Parathyroid adenoma (tissue), 2 donors: Measurements from ENCODE around the gene HAPLN3.

Source experiments
- H2AFZ ChIP-seq: fragments of 300-600 bp; sonication (generic); one replicate; pipeline ENCODE4 v1.7.0; 2017; ENCODE audit warnings: antibody characterized with exemption, mild to moderate bottlenecking
- H3K27ac ChIP-seq: fragments of 300-600 bp; sonication (generic); one replicate; pipeline ENCODE4 v1.7.0; 2017
- H3K27me3 ChIP-seq: fragments of 300-600 bp; sonication (generic); one replicate; pipeline ENCODE4 v1.7.0; 2017; ENCODE audit warnings: low read length; ENCODE audit not compliant: control insufficient read depth, insufficient read depth
- H3K36me3 ChIP-seq: fragments of 300-600 bp; sonication (generic); one replicate; pipeline ENCODE4 v1.7.0; 2017; ENCODE audit warnings: low read length; ENCODE audit not compliant: control insufficient read depth, insufficient read depth
- H3K4me1 ChIP-seq: fragments of 300-600 bp; sonication (generic); one replicate; pipeline ENCODE4 v1.7.0; 2017; ENCODE audit warnings: control low read depth
- H3K4me2 ChIP-seq: fragments of 300-600 bp; sonication (generic); one replicate; pipeline ENCODE4 v1.7.0; 2017; ENCODE audit warnings: low read length
- H3K4me3 ChIP-seq: fragments of 300-600 bp; sonication (generic); one replicate; pipeline ENCODE4 v1.7.0; 2017; ENCODE audit warnings: low read depth, low read length
- H3K79me2 ChIP-seq: fragments of 300-600 bp; sonication (generic); one replicate; pipeline ENCODE4 v1.7.0; 2017; ENCODE audit warnings: control low read depth
- H3K9ac ChIP-seq: fragments of 300-600 bp; sonication (generic); one replicate; pipeline ENCODE4 v1.7.0; 2017; ENCODE audit warnings: mild to moderate bottlenecking
- H3K9me3 ChIP-seq: fragments of 300-600 bp; sonication (generic); one replicate; pipeline ENCODE4 v1.7.0; 2017; ENCODE audit warnings: low read length; ENCODE audit not compliant: control insufficient read depth
- CTCF ChIP-seq: fragments of 300-600 bp; sonication (generic); IDR thresholded peaks from one replicate; pipeline ENCODE4 v1.7.0; 2017; ENCODE audit warnings: antibody characterized with exemption, mild to moderate bottlenecking
- donor health status: primary hyperparathyroidism.

HAPLN3 gene

GRCh38 chr15:88908697-88909621 lies 13.6 kb upstream of the HAPLN3 start:
- no peaks in the 10 kb centered on the region for H3K27me3 ChIP-seq
- H3K4me1 ChIP-seq, result no peaks in the 10 kb centered on the region
- no peak overlapping the region for H2AFZ ChIP-seq
- H3K79me2 ChIP-seq, result no peaks in the 10 kb centered on the region
- H3K4me2 ChIP-seq, result no peak overlapping the region
- no peak overlapping the region for H3K4me3 ChIP-seq
- no peaks in the 10 kb centered on the region for H3K9me3 ChIP-seq
- no peaks in the 10 kb centered on the region for H3K36me3 ChIP-seq
- no peak for TF ChIP-seq CTCF
- no peak overlapping the region for H3K9ac ChIP-seq
- no peak overlapping the region for H3K27ac ChIP-seq

GRCh38 chr15:88908123-88908522 lies 12.8 kb upstream of the HAPLN3 start:
- Histone ChIP-seq H3K36me3 (no peaks in the 10 kb centered on the region), H3K4me2 (no peak overlapping the region), H2AFZ (no peak overlapping the region), H3K27ac (no peak overlapping the region), H3K4me3 (no peak overlapping the region), H3K9ac (no peak overlapping the region), H3K9me3 (no peaks in the 10 kb centered on the region), H3K4me1 (no peaks in the 10 kb centered on the region), H3K79me2 (no peaks in the 10 kb centered on the region), H3K27me3 (no peaks in the 10 kb centered on the region)
- TF ChIP-seq CTCF, result no peak

GRCh38 chr15:88907111-88907510 lies 11.8 kb upstream of the HAPLN3 start:
- Histone ChIP-seq H3K4me3 (no peak overlapping the region), H3K27me3 (no peaks in the 10 kb centered on the region), H3K79me2 (no peaks in the 10 kb centered on the region), H3K4me1 (no peaks in the 10 kb centered on the region), H3K9me3 (no peaks in the 10 kb centered on the region), H3K36me3 (no peaks in the 10 kb centered on the region), H3K9ac (no peak overlapping the region), H3K4me2 (no peak overlapping the region), H3K27ac (no peak overlapping the region), H2AFZ (no peak overlapping the region)
- no peak for TF ChIP-seq CTCF

GRCh38 chr15:88906551-88906950 lies 11.2 kb upstream of the HAPLN3 start:
- Histone ChIP-seq H3K9me3 (no peaks in the 10 kb centered on the region), H3K27ac (no peak overlapping the region), H3K79me2 (no peaks in the 10 kb centered on the region), H2AFZ (no peak overlapping the region), H3K27me3 (no peaks in the 10 kb centered on the region), H3K4me2 (no peak overlapping the region), H3K4me3 (no peak overlapping the region), H3K4me1 (no peaks in the 10 kb centered on the region), H3K36me3 (no peaks in the 10 kb centered on the region), H3K9ac (no peak overlapping the region)
- TF ChIP-seq CTCF, result no peak

GRCh38 chr15:88906130-88906529 lies 10.8 kb upstream of the HAPLN3 start:
- H3K27ac ChIP-seq, result no peak overlapping the region
- no peaks in the 10 kb centered on the region for H3K4me1 ChIP-seq
- no peaks in the 10 kb centered on the region for H3K36me3 ChIP-seq

More at GRCh38 chr15:88906130-88906529, 10.8 kb upstream of the HAPLN3 start:
- no peak overlapping the region for H3K4me2 ChIP-seq
- no peaks in the 10 kb centered on the region for H3K27me3 ChIP-seq
- H2AFZ ChIP-seq, result no peak overlapping the region
- H3K9me3 ChIP-seq, result no peaks in the 10 kb centered on the region
- no peak overlapping the region for H3K4me3 ChIP-seq
- TF ChIP-seq CTCF, result no peak
- H3K79me2 ChIP-seq, result no peaks in the 10 kb centered on the region
- H3K9ac ChIP-seq, result no peak overlapping the region
